Breast epithelium (tissue), 4 donors: Measurements from ENCODE around the gene SLC16A7. TPM values are rescaled to one million over a fixed set of nuclear protein-coding genes. Genes with fewer than 3 reads are reported as not detected.

Experiments used
- DNase-seq, 2 donors: peaks; one replicate each; pipeline ENCODE4 v3.0.0-alpha.2; 2019; ENCODE audit warnings: low spot score in 2 of 2
- H3K27ac ChIP-seq, 2 donors: fragments of 200-600 bp; sonication (generic) in 1 of 2; one replicate each; pipeline ENCODE4 v1.5.1; 2016 to 2019; ENCODE audit warnings: mild to moderate bottlenecking in 1 of 2
- H3K27me3 ChIP-seq, 2 donors: fragments of 200-600 bp; sonication (generic) in 1 of 2; one replicate each; pipeline versions ENCODE4 v1.5.1 to v1.6.0; 2017 to 2019; ENCODE audit warnings: control low read depth in 1 of 2, mild to moderate bottlenecking in 1 of 2
- H3K36me3 ChIP-seq: fragments of 200-600 bp; one replicate; pipeline ENCODE4 v1.5.1; 2019
- H3K4me1 ChIP-seq, 2 donors: fragments of 200-600 bp; sonication (generic); one replicate each; pipeline ENCODE4 v1.5.1; 2016 to 2019; ENCODE audit warnings: control low read depth in 1 of 2
- H3K4me3 ChIP-seq, 3 donors: fragments of 200-600 bp; sonication (generic); 1 replicate in 2 of 3; 2 replicates in 1 of 3; pipeline ENCODE4 v1.5.1; 2016 to 2019; ENCODE audit warnings: mild to moderate bottlenecking in 3 of 3, moderate library complexity in 2 of 3
- H3K9me3 ChIP-seq, 2 donors: fragments of 200-600 bp; sonication (generic) in 1 of 2; one replicate each; pipeline ENCODE4 v1.5.1; 2016 to 2019; ENCODE audit warnings: control low read depth in 1 of 2
- POLR2A ChIP-seq: fragments of 450-650 bp; IDR thresholded peaks from one replicate; pipeline ENCODE4 v1.6.1; 2016; ENCODE audit warnings: antibody characterized with exemption, mild to moderate bottlenecking, moderate library complexity
- POLR2AphosphoS5 ChIP-seq, 3 donors: sonication (generic); formaldehyde crosslinking; IDR thresholded peaks; one replicate each; pipeline ENCODE4 v1.6.1; 2017; ENCODE audit warnings: antibody characterized with exemption in 3 of 3
- intact Hi-C: fragments of 100-400 bp; cut with DNase I; formaldehyde crosslinking; loops from one replicate; pipeline ENCODE4 v1.15.1; 2023; ENCODE audit warnings: low total_unique reads
- total RNA-seq, 3 donors: library from RNA; depleted of rRNA; stranded (reverse); fragments of >200 nt; gene quantifications; one replicate each; pipeline ENCODE4 v1.1.0, GENCODE V29; 2016
- TF ChIP-seq, protein P1 (sequence below), 3 donors: fragments of 450-650 bp; IDR thresholded peaks; one replicate each; pipeline ENCODE4 v1.5.1; 2016 to 2017; ENCODE audit warnings: antibody characterized with exemption in 3 of 3, mild to moderate bottlenecking in 3 of 3, moderate library complexity in 3 of 3

Gene SLC16A7
- total RNA-seq, 3 donors from 2014 or later: 14.5 to 53.4 (median 51.2) TPM

DNA sequence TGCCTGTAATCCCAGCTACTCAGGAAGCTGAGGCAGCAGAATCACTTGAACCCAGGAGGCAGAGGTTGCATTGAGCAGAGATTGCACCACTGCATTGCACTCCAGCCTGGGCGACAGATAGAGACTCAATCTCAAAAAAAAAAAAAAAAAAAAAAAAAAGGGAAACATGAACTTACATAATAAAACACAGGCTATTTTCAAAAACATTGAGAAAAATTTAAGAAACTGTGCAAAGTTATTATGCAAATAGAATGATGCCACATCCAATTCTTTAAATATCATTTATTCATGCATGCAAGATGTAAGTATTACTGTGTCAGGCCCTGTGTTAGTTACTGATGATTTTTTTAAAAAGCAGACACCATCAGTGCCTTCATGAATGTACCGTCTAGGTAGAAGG lies 20.0 kb upstream of the SLC16A7 start:
- intact Hi-C loops: no loop called here
- H3K4me1 ChIP-seq: no peaks in the 10 kb centered on the region
- TF ChIP-seq POLR2A (no peak), POLR2AphosphoS5 (IDR thresholded peaks at IDR 0.05) (no peak)
- TF ChIP-seq, protein P1, sequence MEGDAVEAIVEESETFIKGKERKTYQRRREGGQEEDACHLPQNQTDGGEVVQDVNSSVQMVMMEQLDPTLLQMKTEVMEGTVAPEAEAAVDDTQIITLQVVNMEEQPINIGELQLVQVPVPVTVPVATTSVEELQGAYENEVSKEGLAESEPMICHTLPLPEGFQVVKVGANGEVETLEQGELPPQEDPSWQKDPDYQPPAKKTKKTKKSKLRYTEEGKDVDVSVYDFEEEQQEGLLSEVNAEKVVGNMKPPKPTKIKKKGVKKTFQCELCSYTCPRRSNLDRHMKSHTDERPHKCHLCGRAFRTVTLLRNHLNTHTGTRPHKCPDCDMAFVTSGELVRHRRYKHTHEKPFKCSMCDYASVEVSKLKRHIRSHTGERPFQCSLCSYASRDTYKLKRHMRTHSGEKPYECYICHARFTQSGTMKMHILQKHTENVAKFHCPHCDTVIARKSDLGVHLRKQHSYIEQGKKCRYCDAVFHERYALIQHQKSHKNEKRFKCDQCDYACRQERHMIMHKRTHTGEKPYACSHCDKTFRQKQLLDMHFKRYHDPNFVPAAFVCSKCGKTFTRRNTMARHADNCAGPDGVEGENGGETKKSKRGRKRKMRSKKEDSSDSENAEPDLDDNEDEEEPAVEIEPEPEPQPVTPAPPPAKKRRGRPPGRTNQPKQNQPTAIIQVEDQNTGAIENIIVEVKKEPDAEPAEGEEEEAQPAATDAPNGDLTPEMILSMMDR (IDR thresholded peaks at IDR 0.05): no peak
- no peaks in the 10 kb centered on the region for H3K9me3 ChIP-seq
- no peak for DNase-seq
- H3K27ac ChIP-seq: no peak overlapping the region
- no peaks in the 10 kb centered on the region for H3K27me3 ChIP-seq
- H3K36me3 ChIP-seq: no peaks in the 10 kb centered on the region
- H3K4me3 ChIP-seq: no peak overlapping the region

DNA sequence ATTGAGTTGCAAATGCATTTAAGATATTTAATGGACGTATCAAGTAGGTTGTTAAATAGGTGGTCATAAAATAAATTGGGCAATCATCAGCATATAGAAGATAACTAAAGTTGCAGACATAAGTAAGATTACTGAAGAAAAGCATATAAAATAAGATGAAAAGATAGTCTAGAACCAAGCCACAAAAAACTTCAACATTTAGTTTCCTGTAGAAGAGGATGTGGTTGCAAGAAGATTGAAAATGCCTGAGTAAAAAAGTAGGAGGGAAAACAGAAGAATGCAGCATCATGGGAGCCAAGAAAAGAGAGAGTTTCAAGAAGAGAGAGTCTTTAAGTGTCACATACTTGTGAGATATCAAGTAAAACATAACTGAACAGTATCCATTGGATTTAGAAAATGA lies 17.6 kb upstream of the SLC16A7 start:
- TF ChIP-seq, protein P1 (IDR thresholded peaks at IDR 0.05): no peak
- no peak for TF ChIP-seq POLR2A
- no peak for TF ChIP-seq POLR2AphosphoS5 (IDR thresholded peaks at IDR 0.05)
- no peak overlapping the region for H3K4me3 ChIP-seq
- no peak for DNase-seq
- H3K27me3 ChIP-seq: no peaks in the 10 kb centered on the region
- intact Hi-C loops: no loop called here
- H3K9me3 ChIP-seq: no peaks in the 10 kb centered on the region
- H3K27ac ChIP-seq: no peak overlapping the region
- no peaks in the 10 kb centered on the region for H3K4me1 ChIP-seq
- no peaks in the 10 kb centered on the region for H3K36me3 ChIP-seq

DNA sequence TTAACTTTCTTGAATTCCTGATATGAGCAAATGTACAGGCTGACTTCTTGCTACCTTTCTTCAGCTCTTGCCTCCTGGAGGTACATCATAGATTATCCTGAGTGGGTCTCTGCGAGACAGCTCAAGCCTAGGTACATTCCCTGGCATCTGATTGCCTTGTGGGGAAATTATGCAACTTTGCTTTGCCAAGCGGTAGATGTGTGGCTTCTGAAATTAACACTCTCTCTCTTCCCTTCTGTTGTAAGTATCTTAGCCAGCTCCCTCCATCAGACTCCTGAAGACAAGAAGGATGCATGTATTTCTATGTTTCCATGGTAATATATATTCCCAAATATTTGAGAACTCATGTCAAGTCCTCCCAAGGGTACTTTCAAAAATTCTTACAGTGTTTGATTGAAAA lies 16.2 kb upstream of the SLC16A7 start:
- TF ChIP-seq POLR2AphosphoS5 (IDR thresholded peaks at IDR 0.05) (no peak), POLR2A (no peak)
- TF ChIP-seq, protein P1 (IDR thresholded peaks at IDR 0.05): no peak
- no peak for DNase-seq
- intact Hi-C loops: no loop called here
- H3K4me3 ChIP-seq: no peak overlapping the region
- no peaks in the 10 kb centered on the region for H3K36me3 ChIP-seq
- no peaks in the 10 kb centered on the region for H3K9me3 ChIP-seq
- no peaks in the 10 kb centered on the region for H3K4me1 ChIP-seq
- H3K27ac ChIP-seq: no peak overlapping the region
- H3K27me3 ChIP-seq: no peaks in the 10 kb centered on the region

DNA sequence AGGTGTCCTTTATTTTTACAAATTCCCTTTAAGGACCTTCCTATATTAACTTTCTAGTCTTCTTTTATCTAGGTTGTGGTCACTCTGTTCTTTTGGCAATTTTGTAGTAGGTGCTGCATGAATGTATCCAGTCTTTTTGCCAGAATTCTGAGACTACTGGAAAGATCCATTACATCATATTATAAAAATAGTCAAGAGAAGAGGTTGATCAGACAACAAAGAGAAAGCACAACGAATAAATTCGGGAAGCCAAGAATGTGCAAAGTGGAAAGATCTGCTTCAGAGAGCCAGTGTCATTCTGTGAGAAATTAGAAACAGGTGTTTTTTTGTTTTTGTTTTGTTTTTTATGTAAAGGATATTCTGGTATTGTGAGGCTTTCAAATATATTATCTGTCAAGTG lies 15.8 kb upstream of the SLC16A7 start:
- no peak for DNase-seq
- Histone ChIP-seq H3K27ac (no peak overlapping the region), H3K4me3 (no peak overlapping the region), H3K9me3 (no peaks in the 10 kb centered on the region), H3K36me3 (no peaks in the 10 kb centered on the region), H3K4me1 (no peaks in the 10 kb centered on the region), H3K27me3 (no peaks in the 10 kb centered on the region)
- no peak for TF ChIP-seq POLR2AphosphoS5 (IDR thresholded peaks at IDR 0.05)
- TF ChIP-seq POLR2A: no peak
- TF ChIP-seq, protein P1 (IDR thresholded peaks at IDR 0.05): no peak
- intact Hi-C loops: no loop called here

DNA sequence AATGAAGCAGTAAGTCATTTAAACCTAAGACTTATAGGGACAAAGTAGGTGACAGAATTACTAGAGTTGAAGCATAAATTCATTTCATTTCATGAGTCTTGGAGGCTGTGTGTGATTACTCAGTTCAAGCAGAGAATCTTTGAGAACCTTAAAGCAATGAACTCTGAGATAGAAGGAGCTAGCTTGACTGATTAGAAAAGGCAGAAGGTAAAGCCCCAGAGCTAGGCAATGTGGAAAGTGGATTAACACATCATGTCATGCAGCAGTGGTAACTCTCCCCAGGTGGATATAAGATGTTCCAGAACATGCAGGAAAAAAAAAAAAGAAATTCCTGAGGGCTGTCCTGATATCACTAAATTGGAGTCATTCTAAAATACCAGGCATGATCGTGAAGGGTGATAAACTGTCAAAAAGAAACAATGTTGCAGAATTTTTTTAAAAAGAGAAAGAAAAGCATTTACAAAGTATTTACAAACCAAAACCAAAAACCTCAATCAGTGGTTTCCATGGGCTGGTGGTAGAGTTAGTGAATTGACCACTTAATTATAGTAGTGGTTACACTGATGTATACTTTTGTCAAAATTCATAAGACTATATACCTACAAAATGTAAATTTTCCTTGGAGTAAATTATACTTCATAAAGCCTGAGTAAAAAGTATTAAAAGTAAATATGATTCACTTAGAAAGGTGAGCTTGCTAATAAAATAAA lies 12.7 kb upstream of the SLC16A7 start:
- no peak for TF ChIP-seq POLR2AphosphoS5 (IDR thresholded peaks at IDR 0.05)
- TF ChIP-seq POLR2A: no peak
- TF ChIP-seq, protein P1 (IDR thresholded peaks at IDR 0.05): no peak
- Histone ChIP-seq H3K9me3 (no peaks in the 10 kb centered on the region), H3K4me3 (no peak overlapping the region), H3K4me1 (no peaks in the 10 kb centered on the region), H3K36me3 (no peaks in the 10 kb centered on the region), H3K27ac (no peak overlapping the region), H3K27me3 (no peaks in the 10 kb centered on the region)
- intact Hi-C loops: no loop called here
- no peak for DNase-seq
